ENCODE measurements around the gene GPHN.
"Not testable (repeated sequence)": the region's sequence is repeated elsewhere in the genome, so short reads cannot be mapped to it uniquely, and the experiment has no call there.

Gene GPHN

DNA sequence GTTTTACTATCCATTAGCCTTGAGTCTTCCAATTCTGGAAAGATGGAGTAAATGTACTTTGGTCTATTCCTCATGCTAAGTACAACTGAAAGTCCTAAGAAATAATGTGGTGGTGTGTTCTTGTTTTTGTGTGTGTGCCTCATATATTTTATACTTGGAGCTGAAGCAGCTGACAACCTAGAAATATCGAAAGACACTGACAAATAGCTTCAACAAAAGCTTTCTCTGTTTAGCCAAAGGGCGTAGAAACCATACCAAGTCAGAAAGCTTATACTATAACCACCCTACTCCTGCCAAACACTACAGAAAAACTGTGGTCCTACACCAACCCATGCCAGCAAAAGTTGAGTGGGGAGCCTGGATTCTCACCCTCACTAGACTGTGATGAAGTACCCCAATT is 188.4 kb downstream of the GPHN start:
- DNase-seq: no peak

DNA sequence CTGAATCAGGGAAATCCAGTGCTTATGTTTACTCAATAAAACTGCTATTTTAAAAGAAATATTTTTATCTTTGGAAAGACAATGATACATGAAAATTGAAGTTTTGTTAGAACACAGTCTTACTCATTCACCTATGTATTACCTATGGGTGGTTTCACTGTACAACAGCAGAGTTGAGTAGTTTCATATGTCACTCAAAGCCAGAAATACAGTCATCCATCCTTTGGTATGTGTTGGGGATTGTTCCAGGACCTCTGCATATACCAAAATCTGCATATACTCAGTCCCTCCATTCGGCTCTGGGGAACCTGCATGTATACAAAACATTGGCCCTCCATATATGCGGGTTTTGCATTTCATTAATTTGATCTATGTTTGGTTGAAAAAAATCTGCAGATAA is 190.6 kb downstream of the GPHN start:
- DNase-seq: no peak

DNA sequence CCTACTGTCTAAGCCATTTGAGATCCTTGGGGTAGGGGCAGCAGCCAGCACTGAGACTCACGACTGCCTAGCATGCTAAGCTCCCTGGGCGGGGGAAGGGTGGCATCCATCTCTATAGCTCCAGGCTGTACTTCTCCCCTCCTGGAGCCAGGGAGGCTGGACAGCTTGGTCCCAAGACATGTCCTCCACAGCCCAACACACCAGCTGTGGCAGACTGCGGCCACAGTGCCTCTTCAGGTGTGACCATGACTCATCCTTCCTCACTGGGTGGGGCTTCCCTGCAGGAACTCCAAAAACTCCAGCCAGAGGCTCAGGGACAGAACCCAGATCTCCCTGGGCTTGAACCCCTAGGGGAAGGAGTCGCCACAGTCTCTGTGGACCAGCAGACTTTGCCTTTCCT is 193.9 kb downstream of the GPHN start:
- DNase-seq: no peak

GRCh38 chr14:66708267-66708666 is 200.3 kb downstream of the GPHN start:
- no peak for DNase-seq

DNA sequence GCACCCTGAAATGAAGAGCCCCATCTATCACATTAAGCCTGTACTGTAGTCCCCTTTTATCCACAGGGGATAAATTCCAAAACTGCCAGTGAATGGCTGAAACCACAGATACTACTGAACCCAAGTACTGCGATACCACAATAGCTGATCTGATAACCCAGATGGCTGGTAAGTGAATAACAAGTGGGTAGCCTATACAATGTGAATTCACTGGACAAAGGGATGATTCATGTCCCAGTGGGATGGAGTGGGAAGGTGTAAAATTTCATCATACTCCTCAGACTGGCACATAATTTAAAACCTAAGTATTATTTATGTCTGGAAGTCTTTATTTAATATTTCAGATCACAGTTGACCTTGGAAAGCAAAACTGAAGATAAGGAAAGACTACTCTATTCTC is 201.3 kb downstream of the GPHN start:
- no peak for DNase-seq

- DNase-seq: not testable (repeated sequence)
These were observed 206.3 kb downstream of the GPHN start for GRCh38 chr14:66714291-66714690.

- DNase-seq: not testable (repeated sequence)
These were observed 207.4 kb downstream of the GPHN start for GRCh38 chr14:66715313-66715712.

GRCh38 chr14:66716227-66716626 is 208.3 kb downstream of the GPHN start:
- no peak for DNase-seq

DNA sequence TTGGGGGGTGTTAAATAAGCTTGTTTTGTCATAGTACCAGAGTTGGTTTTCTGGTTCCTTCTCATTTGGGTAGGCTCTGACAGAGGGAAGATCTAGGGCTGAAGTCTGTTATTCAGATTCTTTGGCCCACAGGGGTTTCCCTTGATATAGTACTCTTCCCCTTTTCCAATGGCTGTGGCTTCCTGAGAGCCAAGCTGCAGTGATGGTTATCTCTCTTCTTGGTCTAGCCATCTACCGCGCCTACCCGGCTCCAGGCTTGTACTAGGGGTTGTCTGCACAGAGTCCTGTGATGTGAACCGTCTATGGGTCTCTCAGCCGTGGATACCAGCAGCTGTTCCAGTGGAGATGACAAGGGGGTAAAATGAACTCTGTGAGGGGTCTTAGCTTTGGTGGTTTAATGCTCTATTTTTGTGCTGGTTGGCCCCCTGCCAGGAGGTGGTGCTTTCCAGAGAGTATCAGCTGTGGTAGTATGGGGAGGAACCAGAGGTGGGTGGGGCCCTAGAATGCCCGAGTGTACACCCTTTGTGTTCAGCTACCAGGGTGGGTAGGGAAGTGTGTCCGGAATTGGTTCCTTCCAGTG is 209.7 kb downstream of the GPHN start:
- DNase-seq: no peak

- DNase-seq: no peak
These were observed 217.0 kb downstream of the GPHN start for GRCh38 chr14:66724996-66725395.

GRCh38 chr14:66731298-66731697 is 223.4 kb downstream of the GPHN start:
- not testable (repeated sequence) for DNase-seq

DNA sequence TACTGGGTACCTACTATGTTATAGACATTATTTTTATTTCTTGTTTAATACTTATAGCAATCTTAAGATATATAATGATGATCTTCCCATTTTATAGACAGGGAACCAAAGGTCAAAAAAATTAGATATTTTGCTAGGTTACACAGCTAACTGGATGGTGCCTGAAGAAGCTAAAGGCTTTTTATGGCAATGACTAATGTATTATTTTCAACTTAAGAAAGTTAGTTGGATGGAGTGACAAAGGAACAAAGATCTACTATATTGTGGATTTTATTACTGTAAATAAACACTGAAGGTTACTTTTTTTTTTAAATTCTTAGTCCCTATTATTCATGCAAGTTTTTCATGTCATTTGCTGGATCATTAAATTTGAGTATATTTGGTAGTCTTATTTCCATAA is 227.9 kb downstream of the GPHN start:
- DNase-seq: no peak

DNA sequence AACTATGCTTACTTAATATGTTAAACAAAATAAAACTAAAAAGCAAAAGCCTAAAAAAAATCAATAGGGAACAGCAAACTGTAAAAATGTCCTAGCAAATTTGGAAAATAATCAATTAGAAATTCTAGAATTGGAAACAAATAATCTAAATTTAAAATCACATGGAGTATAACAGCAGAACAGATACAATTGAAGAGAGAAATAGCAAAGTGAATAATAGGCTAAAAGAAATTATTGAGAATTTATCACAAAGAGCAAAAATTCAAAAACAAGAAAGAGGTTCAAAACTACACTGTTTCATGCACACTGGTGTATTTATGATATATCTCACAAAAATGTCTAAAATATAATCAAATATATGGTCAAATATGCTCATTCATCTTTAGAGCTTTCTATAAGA is 231.9 kb downstream of the GPHN start:
- DNase-seq: no peak

- no peak for DNase-seq
These were observed 237.1 kb downstream of the GPHN start for GRCh38 chr14:66745078-66745477.

- DNase-seq: peak; percentile 11
These were observed 238.5 kb downstream of the GPHN start for GRCh38 chr14:66746316-66747006.

- no peak for DNase-seq
These were observed 244.2 kb downstream of the GPHN start for GRCh38 chr14:66752109-66752508.

DNA sequence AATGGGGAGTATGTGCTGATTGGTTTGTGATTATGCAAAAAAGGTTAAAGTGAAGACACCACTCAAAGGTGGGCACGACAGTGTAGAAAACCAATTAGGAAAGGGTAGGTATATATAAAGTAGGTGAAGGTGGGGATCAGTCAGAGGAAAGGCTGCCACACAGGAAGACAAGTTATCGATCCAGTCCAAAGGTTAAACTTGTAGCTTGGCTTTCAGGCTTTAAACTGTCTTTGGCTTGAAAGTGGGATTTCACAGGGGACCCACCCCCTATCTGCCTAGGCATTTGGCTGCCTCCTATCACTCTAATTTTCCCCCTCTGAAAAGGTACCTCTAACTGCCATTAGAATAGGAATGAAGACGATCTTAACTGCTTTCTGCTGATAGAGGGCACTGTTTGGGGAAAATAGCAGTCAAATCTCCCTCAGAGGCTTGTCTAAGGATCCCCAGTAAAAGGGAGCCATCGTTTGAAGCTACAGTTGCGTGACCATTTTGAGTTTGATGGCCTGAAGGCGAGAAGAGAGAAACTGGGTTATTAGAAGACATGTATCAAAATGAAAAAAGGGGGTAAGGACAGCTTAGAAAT is 250.2 kb downstream of the GPHN start:
- no peak for DNase-seq

DNA sequence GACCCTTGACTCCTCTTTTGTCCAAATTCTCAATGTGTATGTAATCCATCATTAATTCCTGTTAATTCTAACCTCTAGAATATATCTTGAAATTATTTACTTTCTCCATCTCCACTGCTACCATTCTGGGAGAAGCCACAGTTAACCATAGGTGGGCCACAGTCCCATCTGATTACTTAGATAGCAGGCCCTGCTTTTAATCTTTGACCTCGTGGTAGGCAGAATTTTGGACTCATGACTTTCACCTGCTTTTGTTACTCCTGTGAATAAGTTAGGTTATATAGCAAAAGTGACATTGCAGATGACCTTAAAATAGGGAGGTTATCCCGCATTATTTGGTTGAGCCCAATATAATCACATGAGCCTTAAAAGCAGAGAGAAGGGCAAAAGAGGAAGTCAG is 264.2 kb downstream of the GPHN start:
- DNase-seq: no peak

GRCh38 chr14:66782853-66783252 is 274.9 kb downstream of the GPHN start:
- no peak for DNase-seq

GRCh38 chr14:66790101-66790500 is 282.2 kb downstream of the GPHN start:
- DNase-seq: no peak

GRCh38 chr14:66802962-66803361 is 295.0 kb downstream of the GPHN start:
- no peak for DNase-seq

GRCh38 chr14:66804141-66804540 is 296.2 kb downstream of the GPHN start:
- DNase-seq: no peak

- DNase-seq: no peak
These were observed 305.7 kb downstream of the GPHN start for GRCh38 chr14:66813636-66814035.

DNA sequence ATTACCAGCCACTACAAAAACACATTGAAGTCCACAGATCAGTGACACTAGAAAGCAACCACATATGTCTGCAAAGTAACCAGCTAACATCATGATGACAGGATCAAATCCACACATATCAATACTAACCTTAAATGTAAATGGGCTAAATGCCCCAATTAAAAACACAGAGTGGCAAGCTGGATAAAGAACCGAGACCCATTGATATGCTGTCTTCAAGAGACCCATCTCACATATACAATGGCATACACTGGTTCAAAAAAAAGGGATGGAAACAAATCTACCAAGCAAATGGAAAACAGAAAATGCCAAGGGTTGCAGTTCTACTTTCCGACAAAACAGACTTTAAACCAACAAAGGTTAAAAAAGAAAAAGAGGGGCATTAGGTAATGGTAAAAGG is 307.7 kb downstream of the GPHN start:
- DNase-seq: no peak

DNA sequence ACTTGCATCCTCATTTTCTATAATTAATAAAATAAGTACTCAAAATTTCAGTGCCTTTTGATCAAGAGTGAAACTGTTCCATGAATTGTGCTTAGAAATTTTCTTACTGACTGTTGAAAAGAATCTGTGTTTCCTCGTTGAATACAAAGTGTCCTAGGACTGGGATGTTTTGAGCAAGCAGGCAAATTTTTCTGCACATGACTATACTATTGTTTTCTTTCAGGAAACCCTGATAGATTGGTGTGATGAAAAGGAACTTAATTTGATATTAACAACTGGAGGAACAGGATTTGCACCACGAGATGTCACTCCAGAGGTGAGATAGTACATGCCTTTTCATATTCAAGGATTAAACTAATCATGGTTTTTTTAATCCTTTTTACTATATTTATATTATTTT is 316.3 kb downstream of the GPHN start:
- no peak for DNase-seq

Data from CD4-positive, alpha-beta T cell treated with Interleukin-21 for 1 hour (primary cell).